Cardiac septum (tissue), 1 donor: ENCODE data around the gene GNAZ. TPM values are rescaled to one million over a fixed set of nuclear protein-coding genes. Genes with fewer than 3 reads are reported as not detected.
"Not testable (repeated sequence)": the region's sequence is repeated elsewhere in the genome, so short reads cannot be mapped to it uniquely, and the experiment has no call there.

Experiments used
- DNase-seq: peaks from one replicate; pipeline ENCODE4 v3.0.0-alpha.2; 2020; ENCODE audit warnings: low spot score
- intact Hi-C: fragments of 100-400 bp; cut with DNase I; formaldehyde crosslinking; loops from one replicate; pipeline ENCODE4 v1.14.0; 2022
- total RNA-seq: library from RNA; stranded (reverse); fragmentation: NEBNext Ultra II Directional; extraction: Animal tissue kit (Norgen Biotek cat#: 25700); gene quantifications from one replicate; pipeline ENCODE4 v1.2.1, GENCODE V29; 2021
- donor health status: DM: no; HTN: no; CAD: no.

GNAZ gene
- total RNA-seq, 1 donor from 2014 or later = 2.2 TPM

- intact Hi-C loops = loop anchor here (10.0 kb wide), 1 partner anchor 660 kb away; no protein-coding TSS in a partner anchor
- DNase-seq = no peak
Observed at GRCh38 chr22:23124611-23125511, 54.5 kb downstream of the GNAZ start.

DNA sequence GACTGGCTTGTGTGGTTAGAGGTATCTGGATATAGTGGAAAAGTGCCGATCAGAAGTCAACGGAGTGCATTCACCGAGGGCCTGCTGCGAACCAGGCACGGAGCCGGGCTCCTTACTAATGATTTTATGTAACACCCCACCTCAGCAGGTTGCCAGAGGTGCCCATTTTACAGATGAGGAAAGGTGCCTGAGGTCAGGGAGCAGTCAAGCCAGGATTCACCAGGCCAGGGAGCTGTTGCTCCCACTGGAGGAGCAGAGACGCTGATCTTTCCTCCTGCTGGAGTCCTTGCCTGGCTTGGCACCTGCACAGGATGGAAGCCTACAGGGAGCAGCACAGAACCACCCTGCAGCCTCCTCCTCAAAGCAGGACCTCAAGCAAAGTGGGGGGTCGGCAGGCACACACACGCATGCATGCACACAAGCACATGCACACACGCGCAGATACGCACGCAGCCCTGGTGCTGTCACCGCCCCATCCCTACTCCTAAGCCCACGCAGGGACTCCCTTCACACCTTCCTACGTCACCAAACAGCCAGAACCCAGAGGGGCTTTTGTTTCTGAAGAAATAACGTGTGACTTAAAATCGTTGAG lies 55.3 kb downstream of the GNAZ start:
- no peak for DNase-seq
- intact Hi-C loops = loop anchor here (10.0 kb wide), 1 partner anchor 661 kb away; no protein-coding TSS in a partner anchor

GRCh38 chr22:23126165-23127054 lies 56.1 kb downstream of the GNAZ start:
- intact Hi-C loops = loop anchor here (10.0 kb wide), 1 partner anchor 662 kb away; no protein-coding TSS in a partner anchor
- no peak for DNase-seq

DNA sequence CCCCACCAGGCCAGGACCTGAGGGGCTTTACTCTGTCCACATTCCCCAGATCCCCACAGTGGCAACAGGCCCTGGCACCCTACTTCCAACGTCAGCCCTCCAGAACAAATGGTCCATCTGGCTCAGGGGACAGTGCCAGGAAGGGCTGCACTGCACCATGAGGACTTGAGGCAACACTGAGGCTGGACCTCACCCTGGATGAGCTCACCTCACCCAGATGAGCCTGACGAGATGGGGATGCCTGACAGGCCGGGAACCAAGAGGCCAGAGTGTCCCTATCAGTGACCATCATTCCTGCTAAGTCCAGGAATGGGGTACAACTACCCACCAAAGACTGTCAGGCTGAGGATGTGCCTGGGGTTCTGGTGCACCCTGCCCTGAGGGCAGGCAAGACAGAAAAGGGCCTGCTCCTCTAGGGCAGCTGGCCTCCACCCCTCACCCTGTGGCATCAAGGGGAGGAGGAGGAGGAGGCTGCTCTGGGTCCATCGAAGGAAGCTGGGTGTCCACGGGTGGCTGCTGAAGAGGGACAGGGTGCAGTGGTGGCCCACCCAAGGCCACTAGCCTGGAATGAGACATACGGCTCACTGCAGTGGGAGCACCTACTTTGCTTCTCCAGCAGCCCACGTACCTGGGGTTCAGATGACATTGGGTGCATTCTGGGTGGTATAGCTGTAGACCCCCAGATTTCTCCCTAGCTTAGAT lies 56.9 kb downstream of the GNAZ start:
- intact Hi-C loops = loop anchor here (10.0 kb wide), 1 partner anchor 662 kb away; no protein-coding TSS in a partner anchor
- no peak for DNase-seq

DNA sequence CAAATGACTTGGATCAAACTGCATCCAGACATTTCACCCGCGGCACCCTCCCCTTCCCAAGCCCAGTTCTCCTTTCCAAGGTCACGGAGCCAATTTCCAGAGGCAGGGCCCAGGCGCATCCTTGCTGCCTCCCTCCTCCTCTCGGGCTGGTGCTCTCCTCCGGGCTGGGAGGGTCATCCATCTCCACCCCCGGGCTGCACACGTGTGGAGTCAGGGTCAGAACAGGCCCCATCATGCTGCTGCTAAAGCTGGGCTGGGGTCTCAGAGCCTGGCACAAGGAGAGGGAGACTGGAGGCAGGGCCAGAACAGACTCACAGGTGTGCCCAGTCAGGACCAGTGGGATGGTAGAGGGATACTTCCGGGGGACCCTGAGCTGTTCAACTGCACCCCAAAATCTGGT lies 57.5 kb downstream of the GNAZ start:
- no peak for DNase-seq
- intact Hi-C loops = loop anchor here (1.0 to 10.0 kb wide), 2 partner anchors 168 to 663 kb away; no protein-coding TSS in a partner anchor

GRCh38 chr22:23128269-23129108 lies 58.2 kb downstream of the GNAZ start:
- intact Hi-C loops = loop anchor here (1.0 to 10.0 kb wide), 2 partner anchors 169 to 664 kb away; no protein-coding TSS in a partner anchor
- DNase-seq = no peak

DNA sequence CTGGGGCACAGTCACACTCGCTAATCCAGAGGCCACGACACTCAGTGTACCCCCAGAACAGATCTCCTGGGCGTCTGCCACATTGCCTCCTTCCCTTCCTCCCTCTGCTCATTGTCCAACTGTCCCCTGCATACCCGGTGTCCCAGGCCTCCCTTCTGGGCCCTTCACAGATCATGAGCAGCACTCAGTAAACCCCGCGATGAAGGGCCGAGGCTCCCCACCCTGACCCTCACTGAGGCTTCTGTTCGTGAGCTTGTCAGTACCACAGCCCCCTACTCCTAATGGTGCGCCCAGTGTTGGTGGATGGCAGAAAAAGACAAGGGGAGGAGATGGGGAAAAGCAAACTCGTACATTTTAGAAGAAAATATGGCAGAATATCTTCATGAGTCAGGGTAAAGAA lies 58.8 kb downstream of the GNAZ start:
- intact Hi-C loops = loop anchor here (10.0 kb wide), 1 partner anchor 664 kb away; no protein-coding TSS in a partner anchor
- no peak for DNase-seq

DNA sequence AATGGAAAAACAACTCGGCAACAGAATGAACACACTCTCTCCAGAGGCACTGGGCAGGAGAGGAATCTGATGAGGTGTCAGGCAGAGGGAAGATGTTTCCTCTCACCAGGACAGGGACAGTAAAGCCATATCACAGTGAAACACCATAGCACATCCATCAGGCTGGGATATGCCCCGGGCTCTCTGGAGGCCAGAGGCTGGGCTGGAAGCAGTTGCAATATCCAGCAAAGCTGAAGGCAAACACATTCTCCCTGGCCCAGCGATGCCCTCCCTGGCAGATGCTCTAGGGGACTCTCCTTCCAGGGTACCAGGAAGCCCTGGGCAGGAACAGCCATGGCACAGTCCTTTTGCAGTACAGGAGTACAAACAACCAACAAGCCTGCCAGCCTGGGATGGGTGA lies 60.4 kb downstream of the GNAZ start:
- DNase-seq = no peak
- intact Hi-C loops = no loop called here

- no peak for DNase-seq
- intact Hi-C loops = no loop called here
Observed at GRCh38 chr22:23131931-23132330, 61.6 kb downstream of the GNAZ start.

DNA sequence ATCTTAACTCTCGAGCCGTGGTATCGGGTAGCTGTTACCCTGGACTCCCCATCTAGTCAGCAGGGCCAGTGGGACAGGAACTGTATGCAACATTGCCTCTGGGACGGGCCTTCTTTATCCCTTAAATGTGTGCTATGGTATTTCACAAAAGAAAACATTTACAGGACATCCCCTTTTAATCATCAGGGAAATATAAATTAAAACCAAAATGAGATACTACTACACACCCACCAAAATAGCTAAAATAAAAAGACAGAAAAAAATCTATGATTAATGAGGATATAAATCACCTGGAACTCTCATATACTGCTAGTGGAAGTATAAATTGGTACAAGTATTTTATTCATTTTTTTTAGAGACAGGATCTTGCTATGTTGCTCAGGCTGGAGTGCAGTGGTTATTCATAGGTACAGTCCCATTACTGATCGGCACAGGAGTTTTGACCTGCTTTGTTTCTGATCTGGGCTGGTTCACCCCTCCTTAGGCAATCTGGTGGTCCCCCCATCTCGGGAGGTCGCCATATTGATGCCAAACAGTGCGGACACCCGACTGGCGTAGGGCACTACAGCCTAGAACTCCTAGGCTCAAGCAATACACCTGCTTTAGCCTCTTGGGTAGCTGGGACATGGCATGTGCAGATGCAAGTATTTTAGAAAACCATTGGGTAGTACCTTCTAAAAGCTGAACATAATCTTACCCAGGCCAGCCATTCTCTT lies 62.2 kb downstream of the GNAZ start:
- DNase-seq = no peak

DNA sequence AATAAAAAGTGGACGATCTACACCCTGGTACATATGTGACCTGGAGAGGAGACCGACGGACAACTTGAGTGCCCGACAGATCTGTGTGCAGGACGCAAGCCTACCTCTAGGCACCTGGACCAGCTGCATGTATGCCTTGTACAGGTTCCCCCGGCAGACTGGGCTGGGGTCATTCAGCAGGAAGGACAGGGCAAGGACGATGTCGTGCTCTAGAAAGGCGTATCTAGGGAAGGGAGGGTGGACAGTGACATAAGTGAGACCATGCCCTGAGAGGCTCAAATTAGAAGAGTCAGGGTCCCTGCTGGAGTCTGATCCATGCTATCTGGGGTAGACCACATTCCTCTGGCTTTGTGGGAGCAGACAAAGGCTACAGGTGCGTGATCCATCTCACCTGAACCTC lies 63.6 kb downstream of the GNAZ start:
- intact Hi-C loops = no loop called here
- no peak for DNase-seq

More for the DNA sequence above, 62.2 kb downstream of the GNAZ start:
- intact Hi-C loops = no loop called here

- intact Hi-C loops, DNase-seq: not testable (repeated sequence)
Observed at GRCh38 chr22:23136991-23137390, 66.7 kb downstream of the GNAZ start.

- no peak for DNase-seq
- intact Hi-C loops = no loop called here
Observed at GRCh38 chr22:23137468-23137867, 67.1 kb downstream of the GNAZ start.

GRCh38 chr22:23137905-23138561 lies 67.7 kb downstream of the GNAZ start:
- DNase-seq = no peak
- intact Hi-C loops = no loop called here

DNA sequence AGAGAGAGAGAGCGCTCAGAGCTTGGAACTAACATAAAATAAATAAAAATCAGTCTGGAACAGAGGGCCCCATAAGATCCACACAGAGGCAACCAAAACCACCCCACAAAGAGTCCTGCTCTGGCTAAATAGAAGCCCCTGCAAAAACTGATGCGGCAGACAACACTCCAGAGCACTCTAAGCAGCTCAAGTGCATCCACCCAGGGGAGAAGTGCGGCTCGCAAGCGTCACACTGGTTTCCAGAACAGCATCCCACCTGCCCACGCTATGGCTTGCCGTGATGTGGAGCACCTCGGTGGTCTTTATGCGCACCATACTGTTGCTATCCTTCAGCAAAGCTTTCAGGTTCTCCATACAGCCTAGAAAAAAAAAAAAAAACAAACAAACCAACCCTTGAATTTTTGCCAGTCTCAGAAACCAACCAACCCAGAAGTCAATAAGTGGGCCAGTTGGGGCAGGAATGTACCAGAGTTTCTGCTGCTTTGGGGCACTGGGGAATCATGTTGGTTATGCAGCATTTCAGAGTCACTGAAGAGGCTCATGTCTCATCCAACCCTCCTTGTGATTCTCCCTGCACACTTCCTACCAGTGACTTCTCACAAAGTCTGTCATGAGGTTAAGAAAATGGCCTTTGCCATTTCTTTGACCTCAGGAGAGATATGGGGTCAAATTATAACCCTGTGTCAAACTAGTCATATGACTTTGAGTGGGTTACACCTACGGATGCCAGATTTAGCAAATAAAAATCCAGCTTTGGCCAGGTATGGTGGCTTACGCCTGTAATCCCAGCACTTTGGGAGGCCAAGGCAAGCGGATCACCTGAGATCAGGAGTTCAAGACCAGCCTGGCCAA lies 68.5 kb downstream of the GNAZ start:
- intact Hi-C loops = no loop called here
- DNase-seq = no peak

- intact Hi-C loops = no loop called here
Observed at GRCh38 chr22:23140385-23140784, 70.1 kb downstream of the GNAZ start.

More at GRCh38 chr22:23140385-23140784, 70.1 kb downstream of the GNAZ start:
- no peak for DNase-seq
